ENCODE measurements around the gene EXOC4.

DNA sequence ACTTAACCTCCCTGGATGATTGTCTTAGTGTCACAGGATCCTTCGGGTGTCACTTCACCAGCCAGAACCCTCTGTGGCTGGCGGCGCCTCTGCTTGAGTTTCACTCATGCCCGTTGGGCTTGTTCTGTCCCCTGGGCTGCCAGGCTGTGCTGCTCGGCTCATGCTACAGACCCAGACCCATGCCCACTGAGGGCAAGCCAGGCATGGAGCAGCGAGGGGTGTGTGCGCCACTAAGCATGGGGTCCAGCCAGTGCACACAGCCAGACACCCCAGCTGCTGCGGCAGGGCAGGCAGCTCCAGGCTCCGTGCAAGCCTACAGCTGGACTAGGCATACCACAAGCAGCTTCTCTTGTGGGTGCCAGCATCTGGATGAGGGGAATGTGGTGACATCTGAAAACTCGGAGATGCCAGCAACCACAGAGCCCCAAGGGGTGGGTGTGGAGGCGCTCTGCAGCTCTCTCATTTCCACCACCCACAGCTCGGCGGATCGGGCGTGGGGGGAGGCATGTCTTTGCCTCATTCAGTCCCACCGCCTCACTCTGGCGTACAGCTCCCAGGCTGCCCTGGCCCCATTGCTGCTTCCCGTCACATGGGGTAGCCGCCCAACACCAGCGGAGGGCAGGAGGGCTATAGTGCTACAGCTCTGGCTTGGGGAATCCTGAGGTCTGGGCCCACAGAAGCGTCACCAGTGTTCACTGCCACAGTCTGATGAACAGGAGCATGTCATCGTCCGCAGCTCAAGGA, 604.7 kb downstream of the EXOC4 start:
- TF ChIP-seq POLR2A (IDR thresholded peaks at IDR 0.05): no peak
- TF ChIP-seq, protein P1, sequence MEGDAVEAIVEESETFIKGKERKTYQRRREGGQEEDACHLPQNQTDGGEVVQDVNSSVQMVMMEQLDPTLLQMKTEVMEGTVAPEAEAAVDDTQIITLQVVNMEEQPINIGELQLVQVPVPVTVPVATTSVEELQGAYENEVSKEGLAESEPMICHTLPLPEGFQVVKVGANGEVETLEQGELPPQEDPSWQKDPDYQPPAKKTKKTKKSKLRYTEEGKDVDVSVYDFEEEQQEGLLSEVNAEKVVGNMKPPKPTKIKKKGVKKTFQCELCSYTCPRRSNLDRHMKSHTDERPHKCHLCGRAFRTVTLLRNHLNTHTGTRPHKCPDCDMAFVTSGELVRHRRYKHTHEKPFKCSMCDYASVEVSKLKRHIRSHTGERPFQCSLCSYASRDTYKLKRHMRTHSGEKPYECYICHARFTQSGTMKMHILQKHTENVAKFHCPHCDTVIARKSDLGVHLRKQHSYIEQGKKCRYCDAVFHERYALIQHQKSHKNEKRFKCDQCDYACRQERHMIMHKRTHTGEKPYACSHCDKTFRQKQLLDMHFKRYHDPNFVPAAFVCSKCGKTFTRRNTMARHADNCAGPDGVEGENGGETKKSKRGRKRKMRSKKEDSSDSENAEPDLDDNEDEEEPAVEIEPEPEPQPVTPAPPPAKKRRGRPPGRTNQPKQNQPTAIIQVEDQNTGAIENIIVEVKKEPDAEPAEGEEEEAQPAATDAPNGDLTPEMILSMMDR (IDR thresholded peaks at IDR 0.05): no peak

Measured in lower leg skin (tissue), 3 donors.